ENCODE data around the gene EFEMP2. TPM values are rescaled to one million over a fixed set of nuclear protein-coding genes. Genes with fewer than 3 reads are reported as not detected.

EFEMP2 gene
- total and polyA plus RNA-seq, 10 of the 15 experiments (the other 5 are each of a cell fraction or from before 2014, with no cell fraction given), result 0.24 to 13.2 (median 1.3) TPM; not detected in 1

DNA sequence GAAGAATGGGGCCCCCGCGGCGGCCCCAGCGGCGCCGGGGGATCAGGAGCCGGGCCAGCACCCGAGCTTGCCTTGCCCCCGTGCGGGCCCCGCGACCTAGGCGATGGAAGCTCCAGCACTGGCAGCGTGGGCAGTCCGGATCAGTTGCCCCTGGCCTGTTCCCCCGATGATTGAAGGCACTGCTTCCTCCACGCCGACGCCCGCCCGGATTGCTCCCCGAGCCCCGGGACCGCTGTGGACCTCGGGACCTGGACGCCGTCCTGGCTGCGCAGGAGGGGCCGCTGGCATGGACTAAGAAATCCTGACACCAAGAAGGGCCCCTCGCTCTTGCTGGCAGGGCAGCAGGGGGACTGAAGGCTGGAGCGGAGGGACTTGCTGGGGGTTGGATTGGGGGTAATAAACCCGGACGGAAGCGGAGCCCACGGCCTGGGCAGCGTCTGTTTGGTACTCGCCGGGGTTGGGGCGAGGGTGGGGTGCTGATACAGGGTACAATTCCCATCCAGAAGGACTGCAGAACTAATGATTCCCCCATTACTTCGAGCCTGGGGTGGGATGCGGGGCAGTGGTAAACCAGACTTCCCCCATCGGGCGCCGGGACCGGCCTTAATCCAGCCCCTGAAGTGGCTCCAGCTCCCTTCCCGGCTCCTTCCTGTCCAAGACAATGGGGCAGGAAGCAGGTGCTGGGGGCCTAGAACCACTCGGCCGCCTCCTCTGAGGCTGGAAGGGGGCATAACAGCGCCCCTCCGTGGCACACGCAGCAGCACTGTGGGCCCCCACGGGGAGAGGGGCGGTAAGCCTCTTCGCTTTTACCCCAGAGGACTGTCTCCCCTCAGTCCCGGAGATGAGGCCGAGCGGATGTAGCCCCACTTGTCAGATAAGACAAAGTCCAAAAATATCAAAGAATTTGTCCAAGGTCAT lies 18.9 kb upstream of the EFEMP2 start (continued):
- TF ChIP-seq NFYB (IDR thresholded peaks at IDR 0.05; ENCODE audit: insufficient read depth, low read depth, low read length), result no peak
- no peak for TF ChIP-seq FOS (IDR thresholded peaks at IDR 0.05; ENCODE audit: borderline replicate concordance, extremely low read depth, insufficient read length)

DNA sequence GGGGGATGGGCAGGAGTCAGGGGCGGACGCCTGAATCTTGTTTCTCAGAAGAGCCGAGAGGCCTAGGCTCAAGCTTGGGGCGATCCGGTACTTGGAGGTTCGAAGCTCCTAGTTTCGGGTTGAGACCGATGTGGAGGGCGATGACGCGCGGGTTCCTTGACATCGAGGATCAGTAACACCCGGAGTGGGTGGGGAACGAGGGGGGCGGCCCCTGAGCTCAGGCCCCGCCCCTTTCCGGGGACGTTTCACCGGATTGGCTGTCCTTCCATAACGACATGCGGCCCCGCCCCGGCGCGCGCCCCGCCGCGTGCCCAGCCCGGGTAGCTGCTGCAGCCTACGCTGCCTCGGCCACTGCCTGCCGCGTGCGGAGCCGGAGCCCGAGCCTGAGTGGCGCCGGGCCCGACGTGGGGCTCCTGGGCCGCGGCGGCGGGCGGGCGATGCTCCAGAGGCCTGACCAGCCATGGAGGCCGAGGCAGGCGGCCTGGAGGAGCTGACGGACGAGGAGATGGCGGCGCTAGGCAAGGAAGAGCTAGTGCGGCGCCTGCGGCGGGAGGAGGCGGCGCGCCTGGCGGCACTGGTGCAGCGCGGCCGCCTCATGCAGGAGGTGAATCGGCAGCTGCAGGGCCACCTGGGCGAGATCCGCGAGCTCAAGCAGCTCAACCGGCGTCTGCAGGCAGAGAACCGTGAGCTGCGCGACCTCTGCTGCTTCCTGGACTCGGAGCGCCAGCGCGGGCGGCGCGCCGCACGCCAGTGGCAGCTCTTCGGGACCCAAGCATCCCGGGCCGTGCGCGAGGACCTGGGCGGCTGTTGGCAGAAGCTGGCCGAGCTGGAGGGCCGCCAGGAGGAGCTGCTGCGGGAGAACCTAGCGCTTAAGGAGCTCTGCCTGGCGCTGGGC lies 18.0 kb upstream of the EFEMP2 start, which contains the start of gene CCDC85B:
Gene CCDC85B (plus strand): TSS at position 350 of the 895 bp plus-strand sequence. CDS start 111 bp downstream, at position 461.
- Histone ChIP-seq H3K27me3 (replicated peaks in 1 of 2; ENCODE audit: control insufficient read depth in 2 of 2, insufficient read depth in 2 of 2, low read length in 1 of 2) (no peaks in the 10 kb centered on the region), H3K4me1 (ENCODE audit: control insufficient read depth, insufficient read depth, low read length) (peaks cover 29% of the 10 kb centered on the region), H3K4me3 (peak within 1 kb of the TSS; percentile 98), H3K27ac (ENCODE audit: control insufficient read depth, insufficient read depth) (peak within 1 kb of the TSS; percentile 90), H4K20me1 (ENCODE audit: control insufficient read depth, insufficient read depth) (no peaks in the 10 kb centered on the region), H3K9me3 (replicated peaks; ENCODE audit: control insufficient read depth, insufficient read depth, low read length) (no peaks in the 10 kb centered on the region), H2AFZ (ENCODE audit: control insufficient read depth, low read depth, low read length) (peak within 1 kb of the TSS; percentile 53), H3K9ac (ENCODE audit: control insufficient read depth, insufficient read depth, low read length) (peak within 1 kb of the TSS; percentile 94), H3K79me2 (ENCODE audit: control insufficient read depth, insufficient read depth, low read length) (peaks cover 55% of the 10 kb centered on the region), H3K4me2 (ENCODE audit: control insufficient read depth, insufficient read depth) (peak within 1 kb of the TSS; percentile 99), H3K36me3 (ENCODE audit: control insufficient read depth in 2 of 2, insufficient read depth in 2 of 2, low read length in 1 of 2) (peaks cover 0 to 9% of the 10 kb centered on the region in 2 experiments; a peak in 2 of 4 replicates)
- ChIA-PET RAD21 (ENCODE audit: unreplicated experiment) (interaction anchor here (0.7 to 8.0 kb wide), 25 partner anchors 8 to 590 kb away, joined by 3 to 76 read pairs (median 5); partner anchors contain the start of genes BANF1, CFL1, DPP3 and EIF1AD), CTCF (interaction anchor here (0.8 to 11.0 kb wide), 30 partner anchors 9 to 303 kb away, joined by 3 to 167 read pairs (median 4); partner anchors contain the start of genes BANF1, CFL1, FOSL1 and MUS81), POLR2A (interaction anchor here (0.5 to 7.4 kb wide), 45 partner anchors 7 to 1463 kb away, joined by 3 to 155 read pairs (median 4); partner anchors contain the start of genes AP5B1, BANF1, CFL1 and EIF1AD), SMC1A (ENCODE audit: uncharacterized antibody, unreplicated experiment) (interaction anchor here (0.7 to 6.7 kb wide), 24 partner anchors 10 to 275 kb away, joined by 3 to 52 read pairs (median 4); partner anchors contain the start of genes CFL1, FOSL1, MUS81 and PCNX3)
- ATAC-seq (peak; percentile 65), FAIRE-seq (peak; percentile 64), DNase-seq (ENCODE audit: low read depth, low spot score) (peak; percentile 77)
- no TSS peak for BruUV-seq (replicated peaks)
- in situ Hi-C loops (cut with MboI), result no loop called here
- WGBS (ENCODE audit: insufficient coverage, insufficient replicate concordance, low lambda C conversion rate, missing lambda C conversion rate), result under 1% methylated on average over 91 of the region's 94 CpGs
- intact Hi-C loops (cut with micrococcal nuclease; ENCODE audit: unreplicated experiment), result loop anchor here (5.0 to 10.0 kb wide), 2 partner anchors 37 to 244 kb away; no protein-coding TSS in a partner anchor
- TF ChIP-seq, protein P1, sequence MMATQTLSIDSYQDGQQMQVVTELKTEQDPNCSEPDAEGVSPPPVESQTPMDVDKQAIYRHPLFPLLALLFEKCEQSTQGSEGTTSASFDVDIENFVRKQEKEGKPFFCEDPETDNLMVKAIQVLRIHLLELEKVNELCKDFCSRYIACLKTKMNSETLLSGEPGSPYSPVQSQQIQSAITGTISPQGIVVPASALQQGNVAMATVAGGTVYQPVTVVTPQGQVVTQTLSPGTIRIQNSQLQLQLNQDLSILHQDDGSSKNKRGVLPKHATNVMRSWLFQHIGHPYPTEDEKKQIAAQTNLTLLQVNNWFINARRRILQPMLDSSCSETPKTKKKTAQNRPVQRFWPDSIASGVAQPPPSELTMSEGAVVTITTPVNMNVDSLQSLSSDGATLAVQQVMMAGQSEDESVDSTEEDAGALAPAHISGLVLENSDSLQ (IDR thresholded peaks at IDR 0.05), result peak; percentile 44
- TF ChIP-seq SIX5 (IDR thresholded peaks at IDR 0.05; ENCODE audit: low read depth, low read length, severe bottlenecking), result no peak
- no peak for TF ChIP-seq NFIC (IDR thresholded peaks at IDR 0.05; ENCODE audit: low read depth, low read length)
- peak; percentile 60; the same call in 1 of the 2 replicates for TF ChIP-seq ZNF207 (IDR thresholded peaks at IDR 0.05; ENCODE audit: borderline replicate concordance)
- TF ChIP-seq RFX5 (IDR thresholded peaks at IDR 0.05; ENCODE audit: low read depth, low read length), result no peak
- TF ChIP-seq RBBP5 (conservative IDR thresholded peaks at IDR 0.05), result no peak
- TF ChIP-seq NBN (IDR thresholded peaks at IDR 0.05), result peak; percentile 64; the same call in 1 of the 2 replicates
- TF ChIP-seq NFYB (IDR thresholded peaks at IDR 0.05; ENCODE audit: insufficient read depth, low read depth, low read length), result peak; percentile 42; the same call in 1 of the 2 replicates
- TF ChIP-seq ZNF217 (IDR thresholded peaks at IDR 0.05), result peak; percentile 60; the same call in 1 of the 2 replicates
- no peak for TF ChIP-seq TCF12 (IDR thresholded peaks at IDR 0.05; ENCODE audit: low read depth, low read length)
- peak; percentile 91; the same call in 1 of the 2 replicates for TF ChIP-seq BACH1 (IDR thresholded peaks at IDR 0.05; ENCODE audit: borderline replicate concordance)
- no peak for TF ChIP-seq TCF7 (IDR thresholded peaks at IDR 0.05; ENCODE audit: borderline replicate concordance)
- peak; percentile 36 to 48; a peak in 1 of 4 replicates for TF ChIP-seq IKZF2 (IDR thresholded peaks at IDR 0.05)
- TF ChIP-seq PML (IDR thresholded peaks at IDR 0.05; ENCODE audit: low read length), result no peak
- peak; percentile 89 for TF ChIP-seq LARP7 (IDR thresholded peaks at IDR 0.05)
- TF ChIP-seq TCF3 (IDR thresholded peaks at IDR 0.05; ENCODE audit: borderline replicate concordance, insufficient read depth, low read depth, low read length), result peak; percentile 81; the same call in 1 of the 2 replicates
- peak; percentile 94 for TF ChIP-seq TAF1 (IDR thresholded peaks at IDR 0.05; ENCODE audit: borderline replicate concordance, low read depth, low read length)
- TF ChIP-seq EED (IDR thresholded peaks at IDR 0.05; ENCODE audit: low read depth), result peak; percentile 21; the same call in 1 of the 2 replicates
- peak; percentile 82; the same call in 1 of the 2 replicates for TF ChIP-seq RB1 (IDR thresholded peaks at IDR 0.05; ENCODE audit: borderline replicate concordance)

Measured in GM12878 (cell line).